GOT3 (cell line): Measurements from ENCODE around the gene KLHL29.

ENCODE experiments used
- DNase-seq: peaks from one replicate; lab custom pipeline; 2025; ENCODE audit warnings: mixed read lengths; lab: John Stamatoyannopoulos, UW

Gene KLHL29

DNA sequence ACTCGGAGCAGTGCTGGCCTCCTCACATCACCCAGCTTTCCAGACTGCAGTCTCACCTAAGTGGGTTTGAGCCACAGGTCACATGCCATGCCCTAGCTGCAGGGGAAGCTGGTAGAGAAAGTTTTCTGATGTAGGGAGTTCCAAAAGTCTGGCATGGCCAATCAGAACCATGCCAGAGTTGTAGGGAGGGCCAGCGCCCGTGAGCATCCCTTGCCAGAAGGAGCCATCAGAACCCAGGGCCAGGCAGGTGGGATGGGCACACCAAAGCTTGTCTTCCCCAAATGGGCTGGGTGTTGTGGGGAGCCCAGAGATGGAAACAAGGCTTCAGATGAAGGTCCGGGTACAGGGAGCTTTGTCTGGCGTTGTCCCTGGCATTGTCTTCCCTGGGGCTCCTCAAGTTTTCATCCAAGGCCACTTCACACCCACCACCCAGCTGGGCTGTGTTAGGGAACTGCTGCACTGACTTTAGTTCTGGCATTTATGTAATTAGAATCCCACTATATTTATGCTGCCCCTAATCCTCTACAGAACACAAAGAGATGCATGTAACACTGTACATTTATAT lies 247.9 kb downstream of the KLHL29 start:
- DNase-seq = no peak

DNA sequence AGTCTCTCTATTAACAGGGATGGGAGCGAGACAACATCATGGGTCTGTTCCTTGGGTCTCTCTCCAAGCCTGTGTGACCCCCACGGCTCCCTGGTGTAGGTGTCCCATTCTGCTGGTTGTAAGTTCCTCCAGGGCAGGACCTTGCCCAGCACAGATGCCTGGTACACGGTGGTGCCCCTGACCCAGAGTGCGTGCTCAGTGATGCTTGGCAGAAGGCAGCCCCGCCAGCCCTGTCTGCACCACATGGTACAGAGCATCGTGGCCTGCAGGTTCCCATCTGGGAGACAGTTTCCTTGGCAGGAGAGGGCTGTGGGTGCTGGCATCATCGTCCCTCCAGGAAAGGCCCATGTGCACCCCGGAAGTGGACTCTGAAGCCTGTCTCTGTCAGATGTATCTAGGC lies 249.0 kb downstream of the KLHL29 start:
- no peak for DNase-seq

DNA sequence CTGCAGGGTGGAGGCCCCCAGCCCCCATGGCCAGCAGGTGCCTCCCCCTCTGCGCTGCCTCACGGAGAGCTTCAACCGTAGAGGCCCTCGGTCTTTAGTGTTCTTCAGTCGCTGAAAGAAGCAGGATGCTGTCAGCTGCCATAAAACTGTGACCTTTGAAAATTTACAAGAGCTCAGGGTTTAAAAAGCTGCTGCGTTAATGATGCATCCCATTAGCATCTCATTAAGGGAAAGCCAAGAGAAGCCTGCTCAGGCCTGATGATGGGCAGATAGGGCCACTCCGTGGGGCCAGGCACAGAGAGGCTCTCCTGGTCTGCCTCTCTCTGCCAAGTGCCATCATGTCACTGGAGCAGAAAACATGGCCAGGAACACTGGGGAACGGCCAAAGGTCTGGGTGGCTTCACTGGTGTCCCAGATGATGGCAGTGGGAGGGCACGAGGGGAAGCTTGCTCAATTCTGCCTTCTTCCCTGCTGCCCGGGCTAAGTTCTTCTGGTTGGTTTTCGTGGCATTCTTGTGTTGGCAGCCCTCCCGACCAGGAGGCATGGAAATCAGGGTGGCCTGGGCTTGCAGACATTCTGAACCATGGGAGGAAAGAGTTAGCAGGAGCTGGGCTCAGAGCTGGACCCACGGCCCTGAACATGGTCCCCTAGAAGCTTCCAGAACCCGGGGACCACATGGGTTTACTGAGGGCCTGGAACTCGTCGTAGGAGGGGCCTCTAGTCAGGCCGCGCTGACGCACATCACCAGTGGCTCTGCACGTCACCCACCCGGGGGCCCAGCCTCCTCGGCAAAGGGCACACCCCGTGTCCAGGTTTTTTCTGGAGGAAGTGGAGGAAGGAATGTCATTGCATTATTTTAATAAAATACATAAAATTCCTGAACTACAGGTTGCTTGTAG lies 250.7 kb downstream of the KLHL29 start:
- no peak for DNase-seq

DNA sequence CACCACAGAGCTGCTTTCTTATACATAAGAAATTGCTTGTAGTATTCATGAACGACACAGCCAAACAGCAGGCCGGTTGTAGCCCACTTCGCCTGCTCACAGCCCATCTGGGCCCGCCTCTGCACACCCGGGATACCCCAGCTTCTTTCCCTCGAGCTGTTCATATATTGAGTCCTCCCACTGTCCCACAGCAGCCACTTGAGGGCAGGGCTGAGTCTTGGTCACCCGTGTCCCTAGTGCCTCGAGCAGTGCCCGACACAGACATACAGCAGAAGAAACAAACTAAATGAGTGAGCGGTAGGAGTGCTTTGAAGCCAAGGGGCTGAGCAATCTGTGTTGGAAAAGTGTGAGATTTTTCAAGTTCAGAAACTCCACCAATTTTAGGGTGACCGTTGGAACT lies 251.4 kb downstream of the KLHL29 start:
- DNase-seq = no peak

DNA sequence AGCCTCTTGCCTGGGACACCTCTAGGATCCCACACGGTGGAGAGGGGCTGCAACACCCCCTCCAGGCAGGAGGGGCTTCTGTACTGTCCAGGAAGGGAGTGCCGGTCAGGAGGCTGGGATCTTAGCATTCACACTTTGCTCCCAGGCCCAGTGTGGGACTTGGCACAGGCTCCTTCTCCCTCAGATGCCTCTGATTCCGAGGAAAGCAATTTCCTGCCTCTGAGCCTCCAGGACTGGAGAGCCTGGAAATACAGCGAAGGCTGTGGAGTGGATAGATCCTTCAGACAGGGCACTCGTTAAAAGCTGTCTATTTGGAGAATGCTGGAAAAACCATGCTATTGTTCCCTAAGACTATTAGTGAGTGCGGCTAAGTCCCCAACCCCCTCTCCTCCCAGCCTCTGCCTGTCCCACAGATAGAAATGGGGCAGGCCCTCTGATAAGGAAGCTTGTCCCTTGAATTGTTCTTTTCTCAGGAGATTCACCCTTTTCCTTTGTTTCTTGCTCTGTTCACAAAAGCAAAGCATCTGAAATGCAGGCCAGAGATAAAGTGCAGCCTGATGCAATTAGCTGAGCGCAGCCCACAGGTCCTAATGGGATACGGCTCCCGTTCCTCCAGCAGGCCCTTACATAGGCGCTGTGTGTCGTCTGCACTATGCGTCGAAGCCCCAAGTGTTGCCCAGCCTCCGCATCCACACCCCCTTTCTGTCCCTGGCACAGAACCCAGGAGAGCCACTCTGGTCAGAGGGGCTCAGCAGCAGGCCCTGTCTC lies 252.2 kb downstream of the KLHL29 start:
- DNase-seq = no peak

DNA sequence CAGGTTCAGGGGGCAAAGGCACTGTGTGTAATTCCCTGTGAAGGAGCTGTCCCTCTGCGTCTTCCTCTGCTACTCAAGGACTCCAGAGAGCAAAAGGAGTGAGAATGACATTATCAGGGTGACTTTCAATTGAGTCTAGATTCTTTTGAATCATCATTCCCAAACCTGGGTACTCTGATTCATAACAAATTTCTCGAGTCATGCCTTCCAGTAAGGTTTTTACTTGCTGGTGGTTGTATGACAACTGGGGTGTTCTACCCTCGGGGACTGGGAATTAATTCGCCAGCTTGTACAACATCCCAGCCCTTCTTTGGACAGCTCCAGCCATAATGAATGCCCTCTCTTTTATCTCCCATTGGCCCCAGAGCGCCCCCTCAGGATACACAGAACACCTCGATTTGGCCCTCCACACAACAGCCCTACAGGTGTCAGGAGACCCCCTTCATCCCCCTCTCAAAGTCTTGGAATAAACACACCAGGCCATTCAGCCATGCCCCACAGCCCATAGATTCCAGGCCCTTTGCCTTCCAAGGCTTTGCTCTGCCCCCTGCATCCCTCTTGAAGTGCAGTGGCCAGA lies 254.5 kb downstream of the KLHL29 start:
- DNase-seq = no peak

DNA sequence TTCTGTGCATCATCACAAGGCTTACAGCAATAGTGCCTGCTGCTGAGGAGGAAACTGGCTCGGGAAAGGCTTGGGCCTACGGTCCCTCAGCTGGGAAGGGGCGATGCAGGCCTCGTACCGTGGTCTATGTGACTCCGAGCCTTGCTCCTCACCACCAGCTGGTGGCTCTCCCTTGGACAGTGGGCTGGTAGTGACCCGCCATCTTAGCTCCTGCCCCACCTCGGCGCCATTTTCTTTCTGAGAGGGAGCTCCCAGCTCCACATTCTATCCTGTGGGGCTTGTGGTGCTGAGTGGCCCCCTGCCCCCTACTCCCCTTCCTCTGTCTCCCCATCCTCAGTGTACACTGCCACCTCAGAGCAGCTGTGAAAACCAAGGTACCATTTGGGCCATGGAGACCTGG lies 255.7 kb downstream of the KLHL29 start:
- no peak for DNase-seq

DNA sequence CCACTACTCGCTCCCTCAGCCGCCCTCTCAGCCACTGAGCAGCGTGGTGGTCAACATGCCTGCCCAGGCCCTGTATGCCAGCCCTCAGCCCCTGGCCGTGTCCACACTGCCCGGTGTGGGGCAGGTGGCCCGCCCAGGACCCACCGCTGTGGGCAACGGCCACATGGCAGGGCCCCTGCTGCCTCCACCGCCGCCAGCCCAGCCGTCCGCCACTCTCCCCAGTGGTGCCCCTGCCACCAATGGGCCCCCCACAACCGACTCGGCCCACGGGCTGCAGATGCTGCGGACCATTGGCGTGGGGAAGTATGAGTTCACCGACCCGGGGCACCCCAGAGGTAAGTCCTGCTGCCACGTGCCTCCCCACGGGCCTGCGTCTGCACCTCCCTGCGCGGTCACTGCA lies 257.5 kb downstream of the KLHL29 start:
- DNase-seq = no peak

DNA sequence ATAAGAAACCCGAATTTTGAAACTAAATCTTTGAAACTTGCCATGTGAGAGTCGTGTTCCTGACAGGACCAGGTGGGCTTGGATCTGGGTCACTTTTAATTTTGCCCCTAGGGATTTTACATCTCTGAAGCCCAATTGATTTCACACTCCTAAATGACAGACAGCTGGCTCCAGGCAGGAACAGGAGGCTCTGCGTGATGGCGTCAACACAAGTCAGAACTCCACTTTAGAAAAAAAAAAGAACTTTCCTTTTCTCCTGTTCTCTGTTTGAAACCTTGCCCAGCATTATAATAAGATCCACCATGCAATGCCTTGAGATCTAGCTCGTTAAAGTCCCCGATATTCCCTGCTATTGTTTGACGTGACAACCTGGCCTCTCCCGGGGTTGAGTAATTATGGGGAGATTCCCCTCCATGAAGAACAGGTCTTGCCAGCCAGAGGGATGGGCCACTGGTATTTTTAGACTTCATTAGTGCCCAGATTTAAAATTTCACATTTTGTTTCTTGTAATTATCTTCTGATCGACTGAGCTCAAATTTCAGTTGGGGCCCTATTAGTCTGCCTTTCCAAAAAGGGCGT lies 260.3 kb downstream of the KLHL29 start:
- DNase-seq = no peak

DNA sequence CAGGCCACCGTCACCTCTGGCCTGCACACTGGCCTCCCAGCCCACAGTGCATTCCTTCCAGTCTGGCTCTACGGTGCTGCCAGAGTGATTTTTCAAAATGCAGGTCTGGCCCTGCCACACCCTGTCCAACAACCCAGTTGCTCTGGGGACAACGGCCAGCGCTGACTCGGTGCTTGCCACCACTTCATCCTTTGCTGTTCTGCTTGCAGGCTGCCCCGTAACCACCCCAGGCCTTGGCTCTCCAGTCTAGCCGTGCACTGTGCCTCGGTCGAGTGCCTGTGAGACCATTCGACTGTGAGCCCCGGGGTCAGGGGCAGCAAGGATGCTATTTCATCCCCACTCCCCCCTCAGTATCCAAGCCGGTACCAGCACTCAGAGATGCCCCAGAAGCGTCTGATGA lies 262.6 kb downstream of the KLHL29 start:
- DNase-seq = no peak

DNA sequence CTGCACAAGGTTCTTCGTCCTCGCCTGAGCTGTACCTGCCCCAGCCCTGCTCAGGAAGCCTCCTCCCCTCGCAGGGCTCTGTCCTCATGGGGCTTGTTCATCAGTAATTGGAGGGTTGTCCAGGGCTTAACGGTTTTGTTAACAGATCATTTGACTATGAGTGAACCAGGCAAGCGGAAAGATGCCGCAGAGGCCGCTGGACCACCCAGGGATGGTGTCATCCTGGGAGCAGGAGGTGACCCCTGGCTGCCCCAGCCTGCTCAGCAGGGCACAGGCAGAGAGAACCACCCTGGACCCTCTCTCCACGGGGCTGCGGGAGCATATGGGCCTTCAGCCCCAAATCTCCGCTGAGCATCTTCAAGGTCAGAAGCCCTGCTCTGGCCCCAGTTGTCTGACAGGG lies 264.3 kb downstream of the KLHL29 start:
- DNase-seq = no peak

DNA sequence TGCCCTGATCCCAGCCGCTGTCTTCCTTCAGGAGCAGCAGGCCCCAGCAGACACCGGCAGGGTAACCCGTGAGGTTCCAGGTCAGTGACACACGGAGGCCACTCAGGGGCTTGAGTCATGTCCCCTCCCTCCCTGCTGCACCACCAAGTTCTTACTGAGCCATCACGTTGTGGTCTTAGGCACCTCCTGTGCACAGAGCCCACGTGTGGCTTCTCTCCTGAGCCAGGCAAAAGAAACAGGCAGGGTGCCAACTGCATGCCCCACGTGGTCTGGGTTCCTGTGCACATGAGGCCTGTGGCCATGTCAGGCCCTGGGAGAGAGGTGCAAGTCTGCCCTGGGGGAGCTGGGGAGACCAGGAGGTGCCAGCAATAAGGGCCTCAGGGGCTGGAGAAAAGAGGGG lies 264.8 kb downstream of the KLHL29 start:
- DNase-seq = no peak

DNA sequence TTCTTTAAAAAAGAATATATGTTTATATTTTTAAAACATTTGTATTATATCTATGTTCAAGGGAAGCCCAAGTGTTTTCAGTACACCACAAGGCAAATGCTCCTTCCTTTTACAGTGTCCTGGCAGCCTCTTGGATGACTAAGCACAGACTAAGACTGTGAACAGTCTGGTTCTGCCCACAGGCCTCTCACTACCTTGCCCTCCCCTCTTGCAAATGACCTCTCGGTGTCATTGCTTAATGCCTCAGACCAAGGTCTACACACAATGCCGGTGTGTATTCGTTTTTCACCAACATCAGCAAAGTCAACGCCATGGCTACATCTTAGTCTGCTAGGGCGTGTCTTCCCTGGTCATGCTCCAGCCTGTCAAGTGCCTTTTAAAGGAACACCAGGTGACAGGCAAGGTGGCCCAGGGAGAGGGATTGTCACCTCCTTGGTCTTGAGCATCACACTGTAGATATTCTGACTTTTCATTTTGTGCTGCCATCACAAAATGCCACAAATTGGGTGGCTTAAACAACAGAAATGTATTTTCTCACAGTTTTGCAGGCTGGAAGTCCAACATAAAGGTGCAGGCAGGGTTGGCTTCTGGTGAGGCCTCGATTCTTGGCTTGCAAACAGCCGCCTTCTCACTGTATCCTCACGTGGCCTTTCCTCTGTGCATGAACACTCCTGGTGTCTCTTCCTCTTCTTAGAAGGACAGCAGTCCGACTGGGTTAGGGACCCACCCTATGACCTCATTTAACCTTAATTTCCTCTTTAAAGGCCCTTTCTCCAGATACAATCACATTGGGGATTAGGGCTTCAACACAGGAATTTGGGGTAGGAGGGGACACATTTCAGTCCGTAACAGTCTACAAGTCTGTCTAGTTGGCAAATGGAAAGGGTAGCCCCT lies 266.5 kb downstream of the KLHL29 start:
- DNase-seq = no peak

DNA sequence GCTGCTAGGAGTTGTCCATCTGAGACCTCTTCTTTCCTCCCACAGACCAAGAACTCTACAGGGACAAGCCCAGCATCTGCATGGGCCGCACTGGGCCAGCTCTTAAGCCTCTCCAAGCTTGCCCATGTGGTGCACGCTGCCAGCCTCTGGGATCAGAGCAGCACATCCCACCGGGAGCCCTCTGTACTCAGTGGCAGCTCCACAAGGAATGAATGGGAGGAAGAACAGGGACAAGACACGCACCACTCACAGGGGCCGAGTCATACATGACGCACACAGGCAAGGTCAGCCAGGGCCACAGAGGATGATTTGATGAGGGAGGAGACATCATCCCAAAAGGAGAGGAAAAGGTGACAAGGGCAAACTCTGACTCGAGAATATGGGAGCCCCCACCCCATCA lies 268.3 kb downstream of the KLHL29 start:
- DNase-seq = no peak

DNA sequence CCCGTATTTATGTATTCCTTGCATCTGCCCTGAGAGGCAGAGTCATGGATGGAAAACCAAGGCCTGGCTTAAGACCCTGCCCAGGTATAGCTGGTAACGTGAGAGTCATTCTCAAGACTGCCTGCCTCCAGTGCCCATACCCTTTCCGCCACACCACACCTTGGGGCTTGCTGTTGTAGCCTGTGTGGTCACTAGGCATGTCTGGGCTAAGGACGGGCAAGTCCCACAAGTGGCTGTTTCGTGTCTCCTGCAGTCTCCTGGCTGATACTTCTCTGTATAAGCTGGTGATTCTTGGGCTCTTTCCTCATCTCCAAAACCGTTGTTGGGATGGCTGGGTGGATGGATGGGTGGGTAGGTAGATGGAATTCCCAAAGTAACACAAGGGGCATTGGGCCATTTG lies 269.8 kb downstream of the KLHL29 start:
- no peak for DNase-seq

DNA sequence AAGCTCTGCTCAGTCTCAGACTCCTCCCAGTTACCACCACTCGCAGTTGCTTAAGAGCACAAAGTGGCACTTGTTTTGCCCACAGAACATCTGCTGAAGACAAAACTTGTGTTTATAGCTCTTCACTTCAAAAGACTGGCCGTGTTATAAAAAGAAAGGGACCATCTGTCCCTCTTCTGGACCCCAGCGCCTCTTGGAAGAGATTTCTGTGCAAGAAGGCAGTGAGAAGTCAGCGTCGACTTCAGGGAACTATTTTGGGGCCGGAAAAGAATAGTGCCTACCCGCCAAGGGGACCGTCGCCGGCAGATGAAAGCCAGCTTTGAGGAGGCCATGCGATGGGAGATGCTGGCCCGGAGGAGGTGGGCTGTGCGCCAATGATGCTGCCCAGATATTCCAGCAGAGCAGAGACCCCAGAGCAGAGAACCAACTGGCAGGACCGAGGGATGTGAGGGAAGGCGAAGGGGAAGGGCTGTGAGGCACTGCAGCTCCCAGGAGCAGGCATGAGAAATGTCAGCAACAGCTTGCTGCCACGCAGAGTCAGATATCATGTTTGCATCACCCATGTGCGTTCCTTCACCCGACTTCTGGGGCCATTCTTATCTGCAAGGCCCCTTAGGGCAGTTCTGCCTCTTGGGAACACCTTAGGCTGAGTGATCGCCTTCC lies 271.1 kb downstream of the KLHL29 start:
- no peak for DNase-seq

DNA sequence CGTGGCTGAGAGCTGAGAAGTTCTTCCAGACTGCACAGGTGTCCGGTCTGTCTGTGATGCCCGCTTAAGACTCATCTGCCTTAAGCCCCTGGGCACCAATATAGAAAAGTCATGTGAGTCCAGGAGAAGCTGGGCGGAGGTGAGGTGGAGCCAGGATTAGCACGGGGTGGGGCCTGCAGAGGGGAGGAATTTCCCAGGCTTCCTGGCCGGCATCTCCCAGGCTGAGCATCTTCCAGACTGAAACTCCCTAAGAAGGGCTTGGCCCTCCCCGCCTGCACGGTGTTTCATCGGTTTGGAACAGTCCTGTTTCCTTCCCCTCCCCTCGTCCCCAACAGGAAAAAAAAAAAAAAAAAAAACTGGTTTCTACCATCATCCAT lies 271.6 kb downstream of the KLHL29 start:
- DNase-seq = no peak

DNA sequence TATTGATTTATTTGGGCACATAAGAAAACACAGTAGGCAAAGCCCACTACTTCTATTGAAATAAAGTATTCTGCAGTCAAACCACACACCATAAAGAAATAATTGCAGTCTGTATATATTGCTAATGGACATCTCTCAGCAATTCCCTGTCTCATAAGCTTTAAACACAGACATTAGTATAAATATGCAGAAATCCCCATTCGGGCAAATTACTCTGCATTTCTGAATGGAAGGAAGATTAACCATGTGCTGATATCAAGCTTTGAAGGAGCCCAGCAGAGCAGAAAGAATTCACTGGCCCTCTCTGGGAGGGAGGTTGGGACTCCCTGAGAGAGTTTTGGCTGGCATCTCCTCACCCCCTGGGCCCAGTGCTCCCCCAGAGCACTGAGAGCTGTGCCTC lies 272.4 kb downstream of the KLHL29 start:
- no peak for DNase-seq

DNA sequence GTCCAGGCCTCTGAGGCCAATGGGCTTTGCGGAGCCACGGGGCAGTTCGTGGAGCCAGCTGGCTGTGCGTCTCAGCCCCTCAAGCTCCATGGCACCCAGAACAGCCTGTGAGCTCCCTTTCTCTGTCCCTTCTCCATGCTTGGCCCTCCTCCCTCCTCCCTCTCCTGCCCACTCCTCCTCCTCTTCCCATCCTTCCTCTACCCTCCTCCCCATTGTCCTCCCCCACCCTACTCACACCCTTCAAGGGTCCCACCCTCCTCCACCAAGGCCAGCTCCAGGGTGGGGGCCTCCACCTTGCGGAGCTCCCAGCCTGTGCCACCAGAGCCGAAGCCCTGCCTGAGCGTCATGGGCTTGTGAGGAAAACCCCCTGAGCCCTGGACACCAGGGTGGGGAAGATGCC lies 273.0 kb downstream of the KLHL29 start:
- no peak for DNase-seq

DNA sequence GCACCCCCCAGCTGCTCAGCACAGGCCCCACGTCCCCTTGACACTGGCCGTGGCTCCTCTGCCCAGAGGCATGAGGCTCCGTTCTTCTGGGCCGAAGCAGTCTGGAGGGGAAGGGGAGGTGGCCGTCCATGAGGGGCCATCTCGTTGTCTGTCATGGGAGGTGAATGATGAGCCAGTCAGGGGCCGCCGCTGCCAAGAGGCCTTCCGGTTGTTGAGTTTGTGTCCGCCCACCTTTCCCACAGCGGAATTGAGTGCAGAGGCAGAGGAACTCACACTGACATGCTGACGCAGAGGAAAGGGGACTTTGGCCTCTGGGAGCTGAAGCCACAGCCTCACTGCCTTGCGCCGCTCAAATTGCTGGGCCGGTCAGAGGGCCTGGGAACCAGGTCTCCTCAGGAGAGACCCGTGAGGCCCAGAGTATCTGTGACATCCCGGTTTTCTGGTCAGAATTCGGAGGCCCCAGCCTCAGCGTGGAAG lies 273.5 kb downstream of the KLHL29 start:
- no peak for DNase-seq

DNA sequence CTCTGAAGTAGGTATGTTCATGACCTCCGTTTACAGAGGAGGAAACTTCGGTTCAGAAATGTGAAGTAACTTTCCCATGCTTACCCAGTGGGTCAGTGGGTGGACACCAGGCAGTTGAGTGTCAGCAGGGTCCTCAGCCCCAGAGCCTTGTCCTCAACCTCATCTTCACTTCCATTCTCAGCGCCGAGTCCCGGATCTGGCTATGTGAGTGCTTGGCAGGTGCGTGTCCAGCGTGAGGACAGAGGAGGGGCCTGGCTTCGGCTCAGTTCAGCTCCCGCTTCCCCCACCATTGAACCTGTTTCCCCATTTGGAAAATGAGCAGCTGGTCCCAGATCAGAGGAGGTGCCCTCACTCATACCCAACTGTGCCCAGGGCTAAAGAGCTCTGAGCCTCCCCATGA lies 274.3 kb downstream of the KLHL29 start:
- DNase-seq = no peak
